SK-N-SH (cell line): ENCODE results near the gene SERPINA12.

Experiments
- CHD2 ChIP-seq: fragments of 150-350 bp; IDR thresholded peaks from 2 replicates; pipeline ENCODE4 v1.6.1; 2018; ENCODE audit warnings: low read length; ENCODE audit not compliant: partially characterized antibody
- ELF1 ChIP-seq: IDR thresholded peaks from 2 replicates; pipeline ENCODE4 v1.4.0; 2012
- EP300 ChIP-seq, 2 experiments: IDR thresholded peaks; 2 replicates each; pipeline versions ENCODE4 v1.4.0 to v1.6.1; 2012; ENCODE audit warnings: borderline replicate concordance in 1 of 2, low read depth in 1 of 2, low read length in 1 of 2
- EZH2phosphoT487 ChIP-seq: fragments of 200-600 bp; sonication (generic); IDR thresholded peaks from 2 replicates; pipeline ENCODE4 v1.6.1; 2017; ENCODE audit warnings: low read depth, mixed run types, mild to moderate bottlenecking, antibody characterized with exemption, moderate library complexity, borderline replicate concordance
- GABPA ChIP-seq: IDR thresholded peaks from 2 replicates; pipeline ENCODE4 v1.4.0; 2012; ENCODE audit warnings: low read depth, mild to moderate bottlenecking
- GATA2 ChIP-seq: sonication (generic); formaldehyde crosslinking; IDR thresholded peaks from 2 replicates; pipeline ENCODE4 v1.5.0; 2020; ENCODE audit warnings: mild to moderate bottlenecking, missing genetic modification reagents
- JUND ChIP-seq: IDR thresholded peaks from 2 replicates; pipeline ENCODE4 v1.4.0; 2012
- NRF1 ChIP-seq: IDR thresholded peaks from 2 replicates; pipeline ENCODE4 v1.6.1; 2012; ENCODE audit warnings: low read depth, mild to moderate bottlenecking, low read length
- POLR2AphosphoS5 ChIP-seq: IDR thresholded peaks from 2 replicates; pipeline ENCODE4 v1.6.1; 2012; ENCODE audit warnings: low read depth, low read length
- RXRA ChIP-seq: IDR thresholded peaks from 2 replicates; pipeline ENCODE4 v1.4.0; 2012; ENCODE audit warnings: low read depth, mild to moderate bottlenecking, borderline replicate concordance
- SIN3A ChIP-seq: IDR thresholded peaks from 2 replicates; pipeline ENCODE4 v1.6.1; 2012; ENCODE audit warnings: low read depth, mild to moderate bottlenecking, low read length, moderate library complexity, borderline replicate concordance
- TAF1 ChIP-seq: IDR thresholded peaks from 2 replicates; pipeline ENCODE4 v1.6.1; 2012; ENCODE audit warnings: low read depth, mild to moderate bottlenecking, low read length, moderate library complexity, borderline replicate concordance
- TF ChIP-seq, protein P1 (sequence below): fragments of 200-600 bp; sonication (generic); IDR thresholded peaks from 2 replicates; pipeline ENCODE4 v1.6.1; 2017; ENCODE audit warnings: antibody characterized with exemption, mild to moderate bottlenecking, moderate library complexity
- TF ChIP-seq, protein P2 (sequence below): IDR thresholded peaks from 2 replicates; pipeline ENCODE4 v1.4.0; 2012; ENCODE audit warnings: low read depth

DNA sequence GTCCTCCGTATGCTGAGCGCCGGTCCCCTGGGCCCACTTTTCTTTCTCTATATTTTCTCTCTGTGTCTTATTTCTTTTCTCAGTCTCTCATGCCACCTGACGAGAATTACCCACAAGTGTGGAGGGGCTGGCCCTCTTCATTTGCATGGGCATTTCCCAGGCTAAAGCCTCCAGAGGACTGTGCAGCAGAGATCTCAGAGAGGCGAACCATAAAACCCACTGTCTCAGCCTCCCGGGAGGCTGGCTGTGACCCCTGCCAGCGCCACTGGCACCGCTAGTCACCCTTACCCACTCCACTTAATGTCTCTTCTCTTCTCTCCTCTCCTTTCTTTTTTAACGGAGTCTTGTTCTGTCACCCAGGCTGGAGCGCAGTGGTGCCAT, 26.2 kb downstream of the SERPINA12 start:
- TF ChIP-seq, protein P1, sequence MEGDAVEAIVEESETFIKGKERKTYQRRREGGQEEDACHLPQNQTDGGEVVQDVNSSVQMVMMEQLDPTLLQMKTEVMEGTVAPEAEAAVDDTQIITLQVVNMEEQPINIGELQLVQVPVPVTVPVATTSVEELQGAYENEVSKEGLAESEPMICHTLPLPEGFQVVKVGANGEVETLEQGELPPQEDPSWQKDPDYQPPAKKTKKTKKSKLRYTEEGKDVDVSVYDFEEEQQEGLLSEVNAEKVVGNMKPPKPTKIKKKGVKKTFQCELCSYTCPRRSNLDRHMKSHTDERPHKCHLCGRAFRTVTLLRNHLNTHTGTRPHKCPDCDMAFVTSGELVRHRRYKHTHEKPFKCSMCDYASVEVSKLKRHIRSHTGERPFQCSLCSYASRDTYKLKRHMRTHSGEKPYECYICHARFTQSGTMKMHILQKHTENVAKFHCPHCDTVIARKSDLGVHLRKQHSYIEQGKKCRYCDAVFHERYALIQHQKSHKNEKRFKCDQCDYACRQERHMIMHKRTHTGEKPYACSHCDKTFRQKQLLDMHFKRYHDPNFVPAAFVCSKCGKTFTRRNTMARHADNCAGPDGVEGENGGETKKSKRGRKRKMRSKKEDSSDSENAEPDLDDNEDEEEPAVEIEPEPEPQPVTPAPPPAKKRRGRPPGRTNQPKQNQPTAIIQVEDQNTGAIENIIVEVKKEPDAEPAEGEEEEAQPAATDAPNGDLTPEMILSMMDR, result no peak
- no peak for TF ChIP-seq POLR2AphosphoS5
- no peak for TF ChIP-seq CHD2
- TF ChIP-seq ELF1, result no peak
- no peak for TF ChIP-seq EZH2phosphoT487
- no peak for TF ChIP-seq NRF1
- TF ChIP-seq, protein P2, sequence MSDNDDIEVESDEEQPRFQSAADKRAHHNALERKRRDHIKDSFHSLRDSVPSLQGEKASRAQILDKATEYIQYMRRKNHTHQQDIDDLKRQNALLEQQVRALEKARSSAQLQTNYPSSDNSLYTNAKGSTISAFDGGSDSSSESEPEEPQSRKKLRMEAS, result no peak
- TF ChIP-seq EP300 (IDR thresholded peaks at IDR 0.05; ENCODE audit: borderline replicate concordance in 1 of 2, low read depth in 1 of 2, low read length in 1 of 2), result no peak
- TF ChIP-seq RXRA, result no peak
- no peak for TF ChIP-seq SIN3A
- no peak for TF ChIP-seq TAF1
- TF ChIP-seq GABPA, result no peak
- TF ChIP-seq JUND, result no peak
- TF ChIP-seq GATA2 (CRISPR knock-in tag), result no peak
